Suprapubic skin (tissue), 3 donors: Measurements from ENCODE around the gene LARP1B.

Experiments
- CTCF ChIP-seq, 2 donors: fragments of 200-600 bp in 1 of 2; fragments of 450-650 bp in 1 of 2; sonication (generic) in 1 of 2; IDR thresholded peaks; one replicate each; pipeline ENCODE4 v1.5.1; 2016 to 2019; ENCODE audit warnings: antibody characterized with exemption in 2 of 2, mild to moderate bottlenecking in 1 of 2, moderate library complexity in 1 of 2
- EP300 ChIP-seq: sonication (generic); formaldehyde crosslinking; IDR thresholded peaks from one replicate; pipeline ENCODE4 v1.6.1; 2017; ENCODE audit warnings: antibody characterized with exemption
- POLR2A ChIP-seq, 2 donors: fragments of 450-650 bp; IDR thresholded peaks; one replicate each; pipeline ENCODE4 v1.6.1; 2017; ENCODE audit warnings: antibody characterized with exemption in 2 of 2, mild to moderate bottlenecking in 2 of 2, moderate library complexity in 2 of 2

GRCh38 chr4:128228845-128229795 is 168.0 kb downstream of the LARP1B start:
- TF ChIP-seq CTCF (IDR thresholded peaks at IDR 0.05) (no peak), POLR2A (IDR thresholded peaks at IDR 0.05) (no peak), EP300 (no peak)
